Thyroid gland (tissue), 4 donors: Measurements from ENCODE around the gene SLC38A4.

Experiments
- CTCF ChIP-seq, 6 experiments: fragments of 200-600 bp in 3 of 6; fragments of 450-650 bp in 3 of 6; sonication (generic) in 3 of 6; IDR thresholded peaks; one replicate each; pipeline ENCODE4 v1.5.1; 2016 to 2019; ENCODE audit warnings: antibody characterized with exemption in 6 of 6, mild to moderate bottlenecking in 2 of 6, inconsistent platforms in 1 of 6, moderate library complexity in 1 of 6
- POLR2A ChIP-seq, 2 donors: fragments of 450-650 bp; IDR thresholded peaks; one replicate each; pipeline ENCODE4 v1.6.1; 2017; ENCODE audit warnings: antibody characterized with exemption in 2 of 2, mild to moderate bottlenecking in 2 of 2, moderate library complexity in 1 of 2

- TF ChIP-seq POLR2A (IDR thresholded peaks at IDR 0.05) = no peak
- no peak for TF ChIP-seq CTCF (IDR thresholded peaks at IDR 0.05)
These were observed 10.0 kb upstream of the SLC38A4 start for GRCh38 chr12:46835785-46836184.
